Left renal cortex interstitium (tissue), 4 donors: ENCODE results near the gene DGKB. TPM values are rescaled to one million over a fixed set of nuclear protein-coding genes. Genes with fewer than 3 reads are reported as not detected.
A peak's percentile ranks its signal among the peaks of the same experiment; 100 is the strongest.

Experiments used
- DNase-seq, 4 donors: peaks; one replicate each; pipeline ENCODE4 v3.0.0-alpha.2; 2013; ENCODE audit warnings: low read depth in 4 of 4, low spot score in 2 of 4, missing footprints in 1 of 4
- polyA plus RNA-seq, 4 donors: library from polyadenylated mRNA; unstranded; fragments of 120-200 nt; gene quantifications; one replicate each; pipeline ENCODE4 v1.2.1, GENCODE V29; 2013; ENCODE audit not compliant: insufficient read length in 4 of 4

DGKB gene
- polyA plus RNA-seq, result 1 to 10 TPM; 2.6 to 4.0 (median 2.7) TPM

- peak; percentile 3 to 52 (median 28) for DNase-seq
Observed at GRCh38 chr7:14902589-14903067, at the start of gene DGKB. Gene DGKB (minus strand): TSS chr7:14902751.

- no peak for DNase-seq
Observed at GRCh38 chr7:14950013-14950412, 47.5 kb upstream of the DGKB start.

GRCh38 chr7:14938181-14938580 lies 35.6 kb upstream of the DGKB start:
- DNase-seq, result no peak

- no peak for DNase-seq
Observed at GRCh38 chr7:14937581-14937980, 35.0 kb upstream of the DGKB start.

- peak; percentile 28 to 55 (median 46) for DNase-seq
Observed at GRCh38 chr7:14936554-14936953, 34.0 kb upstream of the DGKB start.

- no peak for DNase-seq
Observed at GRCh38 chr7:14934839-14935238, 32.3 kb upstream of the DGKB start.

GRCh38 chr7:14931511-14932215 lies 29.1 kb upstream of the DGKB start:
- DNase-seq, result no peak

- DNase-seq, result no peak
Observed at GRCh38 chr7:14924398-14924797, 21.8 kb upstream of the DGKB start.

GRCh38 chr7:14911077-14911476 lies 8.5 kb upstream of the DGKB start:
- DNase-seq, result no peak

GRCh38 chr7:14908697-14909096 lies 6.1 kb upstream of the DGKB start:
- no peak for DNase-seq

- DNase-seq, result no peak
Observed at GRCh38 chr7:14905764-14906163, 3.2 kb upstream of the DGKB start.

GRCh38 chr7:14900051-14900450 lies 2.5 kb downstream of the DGKB start:
- DNase-seq, result no peak

GRCh38 chr7:14899030-14899429 lies 3.5 kb downstream of the DGKB start:
- no peak for DNase-seq

- no peak for DNase-seq
Observed at GRCh38 chr7:14896461-14896860, 6.1 kb downstream of the DGKB start.

GRCh38 chr7:14894826-14895225 lies 7.7 kb downstream of the DGKB start:
- DNase-seq, result no peak

GRCh38 chr7:14892961-14893360 lies 9.6 kb downstream of the DGKB start:
- no peak for DNase-seq

GRCh38 chr7:14891289-14891688 lies 11.3 kb downstream of the DGKB start:
- DNase-seq, result no peak

GRCh38 chr7:14888962-14889361 lies 13.6 kb downstream of the DGKB start:
- DNase-seq, result no peak

GRCh38 chr7:14886533-14886932 lies 16.0 kb downstream of the DGKB start:
- DNase-seq, result no peak

GRCh38 chr7:14875941-14876587 lies 26.5 kb downstream of the DGKB start:
- DNase-seq, result no peak

GRCh38 chr7:14871880-14872279 lies 30.7 kb downstream of the DGKB start:
- no peak for DNase-seq

- DNase-seq, result no peak
Observed at GRCh38 chr7:14870394-14870793, 32.2 kb downstream of the DGKB start.
